ENCODE data around the gene TMEM200A.

The TMEM200A gene

DNA sequence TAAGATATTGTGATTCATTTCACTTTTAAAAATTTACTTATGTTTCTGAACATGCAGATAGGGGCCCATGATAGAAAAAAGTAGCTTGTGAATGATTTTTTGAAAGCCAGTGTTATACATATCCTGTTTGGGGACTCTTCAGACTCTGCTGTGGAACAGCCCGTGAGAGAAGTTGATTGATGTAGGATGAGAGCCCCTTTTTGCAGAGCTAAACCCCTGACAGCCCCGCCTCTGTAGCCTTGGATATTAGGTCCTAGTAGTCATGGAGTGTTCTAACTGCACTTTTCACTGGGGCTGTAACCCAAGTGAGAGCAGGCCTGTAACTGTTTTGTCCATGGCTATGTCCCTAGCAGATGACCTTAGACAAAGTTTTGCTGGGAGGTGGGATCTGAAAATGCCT is 8.2 kb downstream of the TMEM200A start:
- Histone ChIP-seq H3K36me3 (ENCODE audit: low read length) (no peaks in the 10 kb centered on the region), H3K9ac (ENCODE audit: low read length) (no peak overlapping the region), H2AFZ (ENCODE audit: low read depth, low read length, severe bottlenecking) (no peak overlapping the region), H4K20me1 (ENCODE audit: low read depth, low read length) (no peaks in the 10 kb centered on the region), H3K4me3 (ENCODE audit: insufficient read depth, low read length, poor library complexity, severe bottlenecking) (no peak overlapping the region), H3K9me2 (replicated peaks; ENCODE audit: insufficient read depth, low read length) (no peaks in the 10 kb centered on the region), H3K79me2 (ENCODE audit: insufficient read depth, low read length) (no peaks in the 10 kb centered on the region), H3K4me2 (ENCODE audit: low read depth, low read length, poor library complexity, severe bottlenecking) (no peak overlapping the region), H3K9me3 (ENCODE audit: insufficient read depth, low read length) (no peaks in the 10 kb centered on the region), H3K27me3 (ENCODE audit: low read length) (no peaks in the 10 kb centered on the region), H3F3A (ENCODE audit: insufficient read depth) (no peaks in the 10 kb centered on the region), H3K27ac (ENCODE audit: low read depth, low read length) (no peak overlapping the region)
- no peak for TF ChIP-seq EZH2phosphoT487 (conservative IDR thresholded peaks at IDR 0.05; ENCODE audit: low read length)
- TF ChIP-seq, protein P1, sequence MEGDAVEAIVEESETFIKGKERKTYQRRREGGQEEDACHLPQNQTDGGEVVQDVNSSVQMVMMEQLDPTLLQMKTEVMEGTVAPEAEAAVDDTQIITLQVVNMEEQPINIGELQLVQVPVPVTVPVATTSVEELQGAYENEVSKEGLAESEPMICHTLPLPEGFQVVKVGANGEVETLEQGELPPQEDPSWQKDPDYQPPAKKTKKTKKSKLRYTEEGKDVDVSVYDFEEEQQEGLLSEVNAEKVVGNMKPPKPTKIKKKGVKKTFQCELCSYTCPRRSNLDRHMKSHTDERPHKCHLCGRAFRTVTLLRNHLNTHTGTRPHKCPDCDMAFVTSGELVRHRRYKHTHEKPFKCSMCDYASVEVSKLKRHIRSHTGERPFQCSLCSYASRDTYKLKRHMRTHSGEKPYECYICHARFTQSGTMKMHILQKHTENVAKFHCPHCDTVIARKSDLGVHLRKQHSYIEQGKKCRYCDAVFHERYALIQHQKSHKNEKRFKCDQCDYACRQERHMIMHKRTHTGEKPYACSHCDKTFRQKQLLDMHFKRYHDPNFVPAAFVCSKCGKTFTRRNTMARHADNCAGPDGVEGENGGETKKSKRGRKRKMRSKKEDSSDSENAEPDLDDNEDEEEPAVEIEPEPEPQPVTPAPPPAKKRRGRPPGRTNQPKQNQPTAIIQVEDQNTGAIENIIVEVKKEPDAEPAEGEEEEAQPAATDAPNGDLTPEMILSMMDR (IDR thresholded peaks at IDR 0.05; ENCODE audit: insufficient read depth, low read length, poor library complexity, severe bottlenecking): no peak

DNA sequence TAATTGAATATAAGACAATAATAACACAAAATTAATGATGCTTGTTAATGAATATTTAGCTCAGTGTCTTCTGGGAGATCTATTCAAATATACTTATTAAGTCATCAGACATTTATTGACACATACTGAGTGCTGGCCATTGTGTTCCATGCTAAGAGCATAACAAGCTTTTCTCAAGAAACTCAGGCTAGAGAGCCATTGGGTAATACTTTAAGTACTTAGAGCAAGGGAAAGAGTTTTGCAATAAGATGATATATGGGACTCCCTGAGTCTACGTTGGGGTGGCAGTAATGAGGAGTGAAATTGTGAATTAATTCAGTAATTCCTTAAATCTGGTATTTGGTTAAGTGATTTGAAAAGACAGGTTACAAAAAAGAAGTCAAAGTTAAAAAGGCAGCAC is 11.1 kb downstream of the TMEM200A start:
- TF ChIP-seq, protein P1 (IDR thresholded peaks at IDR 0.05; ENCODE audit: insufficient read depth, low read length, poor library complexity, severe bottlenecking): no peak
- TF ChIP-seq EZH2phosphoT487 (conservative IDR thresholded peaks at IDR 0.05; ENCODE audit: low read length): no peak
- Histone ChIP-seq H3K27me3 (ENCODE audit: low read length) (no peaks in the 10 kb centered on the region), H2AFZ (ENCODE audit: low read depth, low read length, severe bottlenecking) (no peak overlapping the region), H3K36me3 (ENCODE audit: low read length) (no peaks in the 10 kb centered on the region), H3K4me2 (ENCODE audit: low read depth, low read length, poor library complexity, severe bottlenecking) (no peak overlapping the region), H3K9me2 (replicated peaks; ENCODE audit: insufficient read depth, low read length) (no peaks in the 10 kb centered on the region), H3K79me2 (ENCODE audit: insufficient read depth, low read length) (no peaks in the 10 kb centered on the region), H4K20me1 (ENCODE audit: low read depth, low read length) (no peaks in the 10 kb centered on the region), H3K4me3 (ENCODE audit: insufficient read depth, low read length, poor library complexity, severe bottlenecking) (no peak overlapping the region), H3K9ac (ENCODE audit: low read length) (no peak overlapping the region), H3K27ac (ENCODE audit: low read depth, low read length) (no peak overlapping the region), H3F3A (ENCODE audit: insufficient read depth) (no peaks in the 10 kb centered on the region), H3K9me3 (ENCODE audit: insufficient read depth, low read length) (no peaks in the 10 kb centered on the region)

DNA sequence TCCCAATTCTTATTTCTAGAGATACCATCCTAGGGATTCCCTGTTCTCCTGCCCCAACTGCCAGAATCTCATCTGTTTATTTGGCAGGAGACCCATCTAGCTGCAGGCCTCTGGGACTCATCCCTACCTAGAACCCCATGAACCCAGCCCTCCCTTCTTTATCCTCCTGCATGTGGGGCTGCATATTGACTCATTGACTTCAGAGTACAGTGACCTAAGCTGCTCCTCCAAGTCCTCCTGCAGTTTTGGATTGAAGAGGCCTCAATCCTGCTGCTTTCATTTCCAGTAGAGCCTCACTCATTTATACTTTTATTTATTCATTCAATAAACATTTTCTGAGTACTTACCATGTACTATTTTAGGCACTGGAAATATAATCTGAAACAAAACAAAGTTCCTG is 11.6 kb downstream of the TMEM200A start:
- H3K9me3 ChIP-seq (ENCODE audit: insufficient read depth, low read length): no peaks in the 10 kb centered on the region
- TF ChIP-seq EZH2phosphoT487 (conservative IDR thresholded peaks at IDR 0.05; ENCODE audit: low read length): no peak
- TF ChIP-seq, protein P1 (IDR thresholded peaks at IDR 0.05; ENCODE audit: insufficient read depth, low read length, poor library complexity, severe bottlenecking): no peak
- no peaks in the 10 kb centered on the region for H3K36me3 ChIP-seq (ENCODE audit: low read length)
- H2AFZ ChIP-seq (ENCODE audit: low read depth, low read length, severe bottlenecking): no peak overlapping the region
- no peaks in the 10 kb centered on the region for H3F3A ChIP-seq (ENCODE audit: insufficient read depth)
- no peaks in the 10 kb centered on the region for H4K20me1 ChIP-seq (ENCODE audit: low read depth, low read length)
- no peak overlapping the region for H3K4me2 ChIP-seq (ENCODE audit: low read depth, low read length, poor library complexity, severe bottlenecking)
- H3K9ac ChIP-seq (ENCODE audit: low read length): no peak overlapping the region
- H3K27me3 ChIP-seq (ENCODE audit: low read length): no peaks in the 10 kb centered on the region
- H3K9me2 ChIP-seq (replicated peaks; ENCODE audit: insufficient read depth, low read length): no peaks in the 10 kb centered on the region
- no peaks in the 10 kb centered on the region for H3K79me2 ChIP-seq (ENCODE audit: insufficient read depth, low read length)
- no peak overlapping the region for H3K4me3 ChIP-seq (ENCODE audit: insufficient read depth, low read length, poor library complexity, severe bottlenecking)
- no peak overlapping the region for H3K27ac ChIP-seq (ENCODE audit: low read depth, low read length)
